ELF-1 (cell line): ENCODE results near the gene FAM193A.
"Not testable (repeated sequence)": the region's sequence is repeated elsewhere in the genome, so short reads cannot be mapped to it uniquely, and the experiment has no call there.

Source experiments
- DNase-seq: peaks from one replicate; pipeline ENCODE4 v3.0.0-alpha.2; 2016; ENCODE audit warnings: low read depth, low spot score

The FAM193A gene

GRCh38 chr4:2728221-2728620 is 191.8 kb downstream of the FAM193A start:
- DNase-seq = no peak

GRCh38 chr4:2728806-2729532 is 192.5 kb downstream of the FAM193A start:
- no peak for DNase-seq

GRCh38 chr4:2729533-2729875 is 193.1 kb downstream of the FAM193A start:
- DNase-seq = no peak

GRCh38 chr4:2731907-2732317 is 195.5 kb downstream of the FAM193A start:
- no peak for DNase-seq

- no peak for DNase-seq
Measured at GRCh38 chr4:2732526-2732925, 196.1 kb downstream of the FAM193A start.

- no peak for DNase-seq
Measured at GRCh38 chr4:2733001-2733843, 196.8 kb downstream of the FAM193A start.

- DNase-seq = no peak
Measured at GRCh38 chr4:2733844-2734574, 197.6 kb downstream of the FAM193A start.

- DNase-seq = peak; percentile 34
Measured at GRCh38 chr4:2734612-2735011, 198.2 kb downstream of the FAM193A start.

- no peak for DNase-seq
Measured at GRCh38 chr4:2735869-2736268, 199.4 kb downstream of the FAM193A start.

GRCh38 chr4:2738296-2738695 is 201.8 kb downstream of the FAM193A start:
- DNase-seq = not testable (repeated sequence)

GRCh38 chr4:2741626-2742025 is 205.2 kb downstream of the FAM193A start:
- DNase-seq = no peak

- no peak for DNase-seq
Measured at GRCh38 chr4:2742081-2742822, 205.8 kb downstream of the FAM193A start.

- DNase-seq = peak; percentile 89
Measured at GRCh38 chr4:2742823-2743517, 206.5 kb downstream of the FAM193A start.

GRCh38 chr4:2743518-2744445 is 207.3 kb downstream of the FAM193A start:
- no peak for DNase-seq

GRCh38 chr4:2744576-2745270 is 208.3 kb downstream of the FAM193A start:
- DNase-seq = no peak

GRCh38 chr4:2745516-2745915 is 209.1 kb downstream of the FAM193A start:
- no peak for DNase-seq

- peak; percentile 67 for DNase-seq
Measured at GRCh38 chr4:2745981-2746806, 209.7 kb downstream of the FAM193A start.
